NCI-H748 (cell line): ENCODE data around the gene MTRF1.
A peak's percentile ranks its signal among the peaks of the same experiment; 100 is the strongest.

Experiments used
- DNase-seq: peaks from one replicate; lab custom pipeline; 2025; ENCODE audit not compliant: unreplicated experiment; lab: John Stamatoyannopoulos, UW

MTRF1 gene

GRCh38 chr13:41263261-41263971 is at the start of gene MTRF1:
Gene MTRF1 (minus strand): TSS chr13:41263576. CDS start chr13:41260907, 2,669 bp downstream.
- DNase-seq = peak; percentile 81

DNA sequence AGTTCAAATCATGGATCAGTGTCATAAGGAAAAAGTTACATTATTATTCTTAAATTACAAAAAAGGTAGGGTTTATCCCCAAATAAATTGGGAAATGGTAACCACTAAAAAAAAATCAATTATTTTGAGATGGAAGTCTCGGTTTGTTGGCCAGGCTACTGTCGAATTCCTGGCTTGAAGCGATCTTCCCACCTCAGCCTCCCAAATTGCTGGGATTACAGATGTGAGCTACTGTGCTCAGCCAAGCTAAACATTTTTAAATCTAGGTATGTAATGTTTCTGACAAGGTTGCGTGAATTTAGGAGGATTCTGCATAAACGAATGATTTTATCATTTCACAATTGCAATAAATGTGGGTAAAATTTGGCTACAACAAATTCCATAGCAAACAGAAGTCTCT is 49.7 kb upstream of the MTRF1 start:
- no peak for DNase-seq

DNA sequence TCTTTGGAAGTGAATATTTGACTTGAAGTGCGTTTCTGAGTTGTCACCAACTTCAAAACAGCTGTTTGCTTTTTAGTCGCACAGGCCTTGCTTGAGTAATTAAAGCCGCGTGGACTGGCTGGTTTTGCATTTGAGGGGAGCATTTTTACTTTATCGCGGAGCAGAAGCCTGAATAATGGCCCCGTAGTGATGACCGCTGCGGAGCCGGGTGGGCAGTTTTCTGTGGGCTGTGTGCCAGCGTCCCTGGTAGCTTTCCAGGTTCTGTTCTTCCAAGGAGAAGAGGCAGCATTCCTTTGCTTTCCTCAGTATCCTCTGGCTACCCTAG is 48.8 kb upstream of the MTRF1 start:
- DNase-seq = peak; percentile 54

GRCh38 chr13:41311406-41312175 is 48.2 kb upstream of the MTRF1 start:
- peak; percentile 79 for DNase-seq

- DNase-seq = peak; percentile 94
Measured at GRCh38 chr13:41310963-41311405, 47.6 kb upstream of the MTRF1 start, which contains the start of gene NAA16. Gene NAA16 (plus strand): TSS chr13:41311267. CDS start chr13:41311529, 262 bp downstream.

DNA sequence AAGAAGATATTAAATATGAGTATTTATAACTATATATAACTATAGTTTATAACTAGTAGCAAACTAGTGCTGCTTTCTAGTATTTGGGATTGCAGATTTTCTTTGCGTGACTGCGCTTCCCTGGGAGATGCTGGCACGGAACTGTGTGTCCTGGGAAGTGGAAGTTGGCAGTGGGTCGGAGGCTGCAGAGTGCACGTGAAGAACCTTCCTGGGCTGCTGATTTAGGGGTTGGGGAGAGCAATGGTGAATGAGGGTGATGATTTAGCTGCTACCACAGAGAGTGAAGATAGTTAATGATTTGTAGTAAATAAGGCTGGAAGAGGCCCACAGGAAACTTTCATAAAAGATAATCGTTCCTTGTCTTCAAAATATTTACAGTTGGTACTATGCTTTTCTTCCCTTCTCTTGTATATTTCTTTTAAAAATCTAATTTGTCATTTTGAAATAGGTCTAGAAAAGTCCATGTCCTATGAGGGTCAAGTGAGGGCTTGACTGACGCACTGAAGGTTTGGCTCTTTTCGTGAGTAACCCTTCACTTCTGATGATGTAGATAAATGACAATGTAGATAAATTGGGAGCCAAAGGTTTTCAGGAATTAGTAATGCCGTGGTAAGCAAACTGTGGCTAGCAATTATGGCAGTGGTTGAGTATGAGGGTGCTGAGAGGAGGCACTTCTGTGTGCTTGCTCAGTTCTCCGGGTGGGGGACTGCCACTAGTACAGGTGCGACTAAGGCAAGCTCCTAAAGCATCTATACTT is 44.7 kb upstream of the MTRF1 start:
- no peak for DNase-seq

DNA sequence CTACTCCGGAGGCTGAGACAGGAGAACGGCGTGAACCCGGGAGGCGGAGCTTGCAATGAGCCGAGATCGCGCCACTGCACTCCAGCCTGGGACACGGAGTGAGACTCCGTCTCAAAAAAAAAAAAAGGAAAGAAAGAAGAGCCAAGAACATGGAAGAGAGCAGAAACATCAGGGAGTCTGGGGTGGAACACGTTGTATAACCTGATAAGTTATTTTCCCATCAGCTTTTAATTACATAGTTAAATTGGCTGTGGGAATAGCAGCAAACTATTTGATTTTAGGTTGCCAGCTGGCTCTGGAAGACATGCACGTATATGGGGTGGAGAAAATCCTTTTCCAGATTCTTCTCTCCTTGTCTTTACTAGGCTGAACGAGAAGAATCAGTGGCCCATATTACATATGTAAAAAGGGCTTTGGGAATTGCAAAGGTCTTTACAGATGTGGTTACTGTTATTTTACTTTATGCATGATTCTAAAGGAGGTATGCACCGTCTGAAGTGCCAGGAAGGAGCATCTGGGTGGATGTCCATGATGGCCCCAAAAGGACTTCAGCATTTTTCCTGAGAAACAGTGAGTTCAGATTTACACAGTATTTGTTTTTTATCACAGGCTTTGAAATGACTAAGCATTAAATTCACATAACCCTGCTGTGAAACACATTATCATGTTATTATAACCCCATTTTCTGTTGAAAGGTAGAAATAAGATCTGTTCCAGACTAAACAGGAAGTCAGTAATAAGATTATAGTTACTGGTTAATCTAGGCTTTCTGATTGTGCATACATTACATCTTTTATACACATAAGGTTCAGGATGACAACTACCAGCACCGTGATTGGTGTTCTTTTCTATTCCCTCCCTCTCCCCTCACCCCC is 43.1 kb upstream of the MTRF1 start:
- DNase-seq = no peak

DNA sequence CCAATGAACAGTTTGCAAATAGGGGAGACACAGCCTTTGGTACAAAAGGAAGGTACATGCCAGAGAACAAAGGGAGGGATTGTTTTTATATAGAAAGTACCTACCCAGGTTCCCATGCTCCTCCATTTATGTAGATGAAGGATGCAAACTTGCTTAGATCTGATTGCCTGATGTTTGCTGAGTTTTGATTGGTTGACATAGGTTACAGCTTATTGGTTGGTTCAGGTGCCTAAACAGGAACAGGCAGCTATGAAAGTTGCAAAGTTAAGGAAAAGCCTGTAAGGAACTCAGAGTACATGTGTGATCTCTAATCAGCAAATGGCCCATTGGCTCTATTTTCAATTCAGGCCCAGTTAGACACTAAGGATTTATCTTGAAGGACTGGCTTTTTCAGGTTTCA is 41.2 kb upstream of the MTRF1 start:
- no peak for DNase-seq

DNA sequence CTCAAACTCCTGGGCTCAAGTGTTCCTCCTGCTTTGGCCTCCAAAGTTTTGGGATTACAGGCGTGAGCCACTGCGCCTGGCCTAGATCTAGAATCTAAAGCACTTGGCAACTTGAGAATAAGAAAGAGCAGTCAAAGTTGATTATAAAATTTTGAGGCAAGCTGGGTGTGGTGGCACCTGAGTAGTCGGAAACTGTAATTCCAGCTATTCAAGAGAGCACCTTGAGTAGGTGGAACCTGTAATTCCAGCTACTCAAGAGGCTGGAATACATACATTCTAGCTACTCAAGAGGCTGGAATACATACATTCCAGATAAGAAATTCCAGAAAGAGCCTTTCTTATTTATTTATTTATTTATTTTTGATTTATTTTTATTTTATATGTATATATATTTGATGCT is 39.4 kb upstream of the MTRF1 start:
- DNase-seq = no peak

- no peak for DNase-seq
Measured at GRCh38 chr13:41299316-41300094, 36.1 kb upstream of the MTRF1 start.

DNA sequence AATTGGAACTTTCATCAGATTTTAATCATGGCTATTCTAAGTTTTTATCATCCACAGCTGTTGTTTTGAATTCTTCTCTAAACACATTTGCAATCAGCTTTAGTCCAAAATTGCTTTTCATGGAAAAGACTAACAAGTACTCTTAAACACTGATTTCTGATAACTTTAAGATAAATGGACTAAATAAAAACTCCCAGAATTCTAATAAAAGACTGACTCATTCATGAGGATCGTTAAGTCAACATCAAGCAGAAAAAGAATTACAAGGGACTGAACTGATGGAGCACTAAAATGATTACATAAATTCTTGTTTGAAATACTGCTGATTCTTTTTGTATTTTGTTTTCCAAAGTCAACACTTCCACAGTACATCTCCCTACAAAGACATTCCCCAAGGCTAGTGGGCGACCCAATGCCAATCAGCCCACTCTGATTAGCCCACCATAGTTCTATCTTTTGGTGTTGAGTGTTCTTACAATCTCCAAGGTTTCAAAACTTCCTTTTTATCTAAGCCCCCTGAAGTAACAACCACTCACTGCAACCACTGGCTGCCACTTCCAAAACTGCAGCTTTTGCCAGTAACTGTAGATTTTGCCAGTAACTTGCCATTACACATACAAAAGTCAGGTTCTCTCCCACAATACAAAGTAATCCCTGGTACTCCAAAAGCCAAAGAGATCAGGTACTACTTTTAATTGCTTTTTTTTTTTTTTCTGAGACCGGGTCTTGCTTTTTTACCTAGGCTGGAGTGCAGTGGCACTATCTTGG is 33.7 kb upstream of the MTRF1 start:
- DNase-seq = no peak

DNA sequence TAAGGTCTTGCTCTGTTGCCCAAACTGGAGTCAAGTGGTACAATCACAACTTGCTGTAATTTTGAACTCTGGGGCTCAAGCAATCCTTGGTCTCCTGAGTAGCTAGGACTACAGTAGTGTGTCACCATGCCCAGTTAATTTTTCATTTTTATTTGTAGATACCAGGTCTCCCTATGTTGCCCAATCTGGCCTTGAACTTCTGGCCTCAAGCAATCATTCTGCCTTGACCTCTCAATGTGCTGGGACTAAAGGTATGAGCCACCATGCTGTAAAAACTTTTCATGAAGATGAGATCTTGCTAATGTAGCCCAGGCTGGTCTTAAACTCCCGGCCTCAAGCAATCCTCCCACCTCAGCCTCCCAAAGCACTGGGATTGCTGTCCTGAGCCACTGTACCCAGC is 32.6 kb upstream of the MTRF1 start:
- DNase-seq = no peak

- no peak for DNase-seq
Measured at GRCh38 chr13:41294914-41295313, 31.5 kb upstream of the MTRF1 start.

GRCh38 chr13:41293272-41293671 is 29.9 kb upstream of the MTRF1 start:
- DNase-seq = no peak

GRCh38 chr13:41291246-41291645 is 27.9 kb upstream of the MTRF1 start:
- no peak for DNase-seq

DNA sequence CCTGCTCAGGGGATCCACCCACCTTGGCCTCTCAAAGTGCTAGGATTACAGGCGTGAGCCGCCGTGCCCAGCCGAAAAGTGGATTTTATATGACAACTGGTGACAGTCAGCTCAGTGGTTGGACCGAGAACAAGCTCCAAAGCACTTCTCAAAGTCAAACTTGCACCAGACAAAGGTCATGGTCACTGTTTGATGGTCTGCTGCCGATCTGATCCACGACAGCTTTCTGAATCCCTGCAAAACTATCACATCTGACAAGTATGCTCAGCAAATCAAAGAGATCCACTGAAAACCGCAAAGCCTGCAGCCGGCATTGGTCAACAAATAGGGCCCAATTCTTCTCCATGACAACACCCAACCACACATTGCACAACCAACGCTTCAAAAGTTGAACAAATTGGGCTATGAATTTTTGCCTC is 26.1 kb upstream of the MTRF1 start:
- no peak for DNase-seq

DNA sequence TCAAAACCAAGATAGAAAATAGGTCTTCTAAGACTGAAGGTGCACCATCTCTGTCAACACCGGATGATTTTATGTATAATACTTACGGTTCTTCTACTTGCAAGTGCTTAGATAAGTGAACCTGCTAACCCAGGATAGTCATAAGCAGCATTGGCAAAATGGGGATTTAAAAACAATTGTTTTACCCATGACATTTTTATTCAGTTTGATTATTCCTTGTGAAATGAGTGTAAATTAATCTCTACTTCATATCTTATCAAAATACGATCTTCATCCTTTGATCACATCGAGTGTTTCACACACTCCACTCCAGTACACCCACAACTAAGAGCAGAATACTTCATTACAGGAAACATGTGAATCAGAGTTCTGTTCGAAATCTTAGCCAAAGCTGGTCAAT is 23.0 kb upstream of the MTRF1 start:
- no peak for DNase-seq

GRCh38 chr13:41284512-41285288 is 21.3 kb upstream of the MTRF1 start:
- no peak for DNase-seq
